Astrocyte (in vitro differentiated cells and primary cell): ENCODE measurements around the gene PHLDA2. TPM values are rescaled to one million over a fixed set of nuclear protein-coding genes. Genes with fewer than 3 reads are reported as not detected.

Experiments
- DNase-seq: peaks from one replicate; pipeline ENCODE4 v3.0.0-alpha.2; 2010; ENCODE audit warnings: low read depth
- FAIRE-seq: peaks from 2 replicates; lab custom pipeline; 2011; peaks lifted over from hg19 to GRCh38; lab: Jason Lieb, UNC
- H2AFZ ChIP-seq: 2 replicates; pipeline ENCODE4 v1.6.0; 2012; ENCODE audit warnings: low read depth, low read length, inconsistent platforms
- H3K27ac ChIP-seq: 2 replicates; pipeline ENCODE4 v1.5.1; 2011; ENCODE audit warnings: low read depth, low read length, inconsistent platforms
- H3K27me3 ChIP-seq: 2 replicates; pipeline ENCODE4 v1.6.0; 2011; ENCODE audit warnings: low read length, inconsistent platforms; ENCODE audit not compliant: insufficient read depth
- H3K36me3 ChIP-seq: 2 replicates; pipeline ENCODE4 v1.5.1; 2011; ENCODE audit warnings: low read length, inconsistent platforms; ENCODE audit not compliant: insufficient read depth
- H3K4me1 ChIP-seq: 2 replicates; pipeline ENCODE4 v1.5.1; 2011; ENCODE audit warnings: low read length, inconsistent platforms; ENCODE audit not compliant: insufficient read depth
- H3K4me2 ChIP-seq: 2 replicates; pipeline ENCODE4 v1.6.0; 2012; ENCODE audit warnings: low read length, inconsistent platforms
- H3K4me3 ChIP-seq: 2 replicates; pipeline ENCODE4 v1.5.1; 2011; ENCODE audit warnings: low read depth, mild to moderate bottlenecking, low read length, inconsistent platforms; ENCODE audit not compliant: insufficient read depth
- H3K79me2 ChIP-seq: 2 replicates; pipeline ENCODE4 v1.6.0; 2012; ENCODE audit warnings: mild to moderate bottlenecking, low read length, inconsistent platforms; ENCODE audit not compliant: insufficient read depth
- H3K9ac ChIP-seq: 2 replicates; pipeline ENCODE4 v1.6.0; 2012; ENCODE audit warnings: mild to moderate bottlenecking, low read length, inconsistent platforms
- H3K9me3 ChIP-seq: 2 replicates; pipeline ENCODE4 v1.5.1; 2012; ENCODE audit warnings: low read depth, mild to moderate bottlenecking, low read length, inconsistent platforms; ENCODE audit not compliant: insufficient read depth
- H4K20me1 ChIP-seq: 2 replicates; pipeline ENCODE4 v1.6.0; 2012; ENCODE audit warnings: low read length, inconsistent platforms; ENCODE audit not compliant: insufficient read depth
- H3K27ac Mint-ChIP-seq: one replicate; pipeline ENCODE4 v1.8.0; 2021; ENCODE audit warnings: mild to moderate bottlenecking, mixed read lengths; ENCODE audit not compliant: unreplicated experiment
- H3K27me3 Mint-ChIP-seq: one replicate; pipeline ENCODE4 v1.8.0; 2021; ENCODE audit warnings: low read depth, mixed read lengths; ENCODE audit not compliant: unreplicated experiment
- H3K36me3 Mint-ChIP-seq: one replicate; pipeline ENCODE4 v1.8.0; 2021; ENCODE audit warnings: low read depth, mixed read lengths; ENCODE audit not compliant: unreplicated experiment
- H3K4me1 Mint-ChIP-seq: one replicate; pipeline ENCODE4 v1.8.0; 2021; ENCODE audit warnings: low read depth, mixed read lengths; ENCODE audit not compliant: unreplicated experiment
- H3K4me3 Mint-ChIP-seq: one replicate; pipeline ENCODE4 v1.8.0; 2021; ENCODE audit warnings: mild to moderate bottlenecking, moderate library complexity, mixed read lengths; ENCODE audit not compliant: unreplicated experiment
- H3K9me3 Mint-ChIP-seq: one replicate; pipeline ENCODE4 v1.8.0; 2021; ENCODE audit warnings: mild to moderate bottlenecking, mixed read lengths; ENCODE audit not compliant: unreplicated experiment
- CTCF ChIP-seq: IDR thresholded peaks from 2 replicates; pipeline ENCODE4 v1.5.1; 2011; ENCODE audit warnings: low read depth, mild to moderate bottlenecking, inconsistent platforms, low read length, moderate library complexity; ENCODE audit not compliant: insufficient read depth
- EZH2 ChIP-seq: IDR thresholded peaks from 2 replicates; pipeline ENCODE4 v1.6.1; 2012; ENCODE audit warnings: mild to moderate bottlenecking, low read length, inconsistent platforms; ENCODE audit not compliant: insufficient read depth
- total RNA-seq: library from RNA; stranded (reverse); gene quantifications from 2 replicates; pipeline ENCODE4 v1.2.1, GENCODE V29; 2021

The PHLDA2 gene
- total RNA-seq, 1 donor from 2014 or later, result 78.8 TPM

- no peak overlapping the region for H3K4me3 ChIP-seq
- no peak overlapping the region for H3K4me2 ChIP-seq
- peak overlapping the region; percentile 62 for H3K4me3 Mint-ChIP-seq
Observed at GRCh38 chr11:2882396-2883110, 46.7 kb downstream of the PHLDA2 start.

GRCh38 chr11:2881981-2882375 lies 47.2 kb downstream of the PHLDA2 start:
- H3K4me1 Mint-ChIP-seq, result no peaks in the 10 kb centered on the region
- H3K36me3 Mint-ChIP-seq, result peaks cover 4% of the 10 kb centered on the region
- peaks cover 4% of the 10 kb centered on the region for H4K20me1 ChIP-seq
- no peak overlapping the region for H3K27ac Mint-ChIP-seq
- TF ChIP-seq EZH2 (no peak), CTCF (no peak)
- DNase-seq, result no peak
- H3K27me3 ChIP-seq, result no peaks in the 10 kb centered on the region
- peaks cover 12% of the 10 kb centered on the region for H3K9me3 Mint-ChIP-seq
- FAIRE-seq, result no peak
- H3K4me2 ChIP-seq, result no peak overlapping the region
- H3K9me3 ChIP-seq, result no peaks in the 10 kb centered on the region
- H3K4me1 ChIP-seq, result peaks cover 10% of the 10 kb centered on the region
- H2AFZ ChIP-seq, result no peak overlapping the region
- H3K27ac ChIP-seq, result no peak overlapping the region
- no peak overlapping the region for H3K4me3 Mint-ChIP-seq
- no peak overlapping the region for H3K9ac ChIP-seq
- peaks cover 49% of the 10 kb centered on the region for H3K27me3 Mint-ChIP-seq
- no peaks in the 10 kb centered on the region for H3K79me2 ChIP-seq
- H3K4me3 ChIP-seq, result no peak overlapping the region
- H3K36me3 ChIP-seq, result no peaks in the 10 kb centered on the region

More at GRCh38 chr11:2882396-2883110, 46.7 kb downstream of the PHLDA2 start:
- H2AFZ ChIP-seq, result no peak overlapping the region
- no peak overlapping the region for H3K27ac Mint-ChIP-seq
- no peak for TF ChIP-seq CTCF
- TF ChIP-seq EZH2, result no peak
- FAIRE-seq (no peak), DNase-seq (no peak)
- peaks cover 8% of the 10 kb centered on the region for H4K20me1 ChIP-seq
- peaks cover 3% of the 10 kb centered on the region for H3K36me3 Mint-ChIP-seq
- H3K4me1 Mint-ChIP-seq, result no peaks in the 10 kb centered on the region
- no peaks in the 10 kb centered on the region for H3K79me2 ChIP-seq
- H3K27ac ChIP-seq, result no peak overlapping the region
- no peaks in the 10 kb centered on the region for H3K9me3 ChIP-seq
- H3K9me3 Mint-ChIP-seq, result peaks cover 10% of the 10 kb centered on the region
- H3K27me3 ChIP-seq, result no peaks in the 10 kb centered on the region
- H3K27me3 Mint-ChIP-seq, result peaks cover 51% of the 10 kb centered on the region
- no peak overlapping the region for H3K9ac ChIP-seq
- no peaks in the 10 kb centered on the region for H3K36me3 ChIP-seq
- peaks cover 10% of the 10 kb centered on the region for H3K4me1 ChIP-seq
